Stimulated activated CD8-positive, alpha-beta memory T cell treated with anti-CD3 and anti-CD28 coated beads, Interleukin-7, amount 100 ng/mL, for 24 hours (primary cell): ENCODE results near the gene NCF2.

Experiments
- DNase-seq: peaks from one replicate; pipeline ENCODE4 v3.0.0-alpha.2; 2020; ENCODE audit warnings: low read depth

NCF2 gene

GRCh38 chr1:183583466-183583865 lies 6.8 kb downstream of the NCF2 start:
- no peak for DNase-seq

DNA sequence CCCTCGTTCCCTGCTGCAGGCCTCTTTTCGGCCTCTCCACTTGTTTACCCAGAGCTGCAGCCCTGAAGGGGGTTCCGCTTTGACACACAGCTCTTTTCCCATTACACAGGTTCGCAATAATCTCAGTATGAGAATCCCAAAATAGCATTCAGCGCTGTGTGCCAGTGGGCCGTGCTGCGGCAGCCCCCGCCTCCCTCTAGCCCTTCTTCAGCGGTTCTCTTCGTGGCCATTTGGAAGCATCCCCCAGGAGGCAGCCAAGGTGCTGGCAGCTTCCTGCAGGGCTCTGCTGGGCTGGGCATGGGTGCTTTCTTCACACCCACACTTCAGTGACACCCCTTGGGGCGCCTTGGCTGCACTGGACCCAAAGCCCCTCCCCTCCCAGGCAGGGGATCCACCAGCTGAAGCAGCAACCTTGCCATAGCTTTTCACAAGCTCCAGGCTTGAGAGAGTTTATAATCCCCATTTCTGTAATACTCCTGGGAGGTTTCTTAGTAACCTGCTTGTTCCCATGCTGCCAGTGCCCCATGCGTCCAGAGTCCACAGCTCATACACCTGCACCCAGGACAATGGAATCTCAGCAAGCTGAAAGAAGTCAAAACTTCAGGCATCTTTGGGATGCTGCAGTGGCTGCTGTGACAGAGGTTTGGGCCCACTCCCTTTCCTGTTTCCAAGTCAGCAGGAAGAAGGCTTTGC lies 8.1 kb downstream of the NCF2 start:
- DNase-seq = no peak

GRCh38 chr1:183580281-183580682 lies 10.0 kb downstream of the NCF2 start:
- no peak for DNase-seq

DNA sequence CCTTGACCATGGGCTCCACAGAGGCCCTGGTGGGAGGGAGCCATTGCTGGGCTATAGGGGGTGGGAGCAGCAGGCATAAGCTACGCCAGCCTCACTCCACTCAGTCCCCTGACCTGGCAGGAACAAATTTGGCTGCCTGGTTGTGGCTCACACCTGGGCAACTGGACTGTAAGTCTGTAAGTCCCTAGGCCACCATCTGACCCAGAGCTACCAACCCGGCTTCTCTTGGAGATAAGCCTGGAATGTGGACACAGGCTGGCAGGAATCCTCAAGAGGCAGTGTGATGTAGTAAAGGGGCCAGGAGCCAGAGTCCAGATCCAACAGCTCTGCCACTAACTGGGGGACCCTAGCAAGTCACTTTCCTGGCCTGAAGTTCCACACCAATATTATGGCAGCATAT lies 11.4 kb downstream of the NCF2 start:
- no peak for DNase-seq

DNA sequence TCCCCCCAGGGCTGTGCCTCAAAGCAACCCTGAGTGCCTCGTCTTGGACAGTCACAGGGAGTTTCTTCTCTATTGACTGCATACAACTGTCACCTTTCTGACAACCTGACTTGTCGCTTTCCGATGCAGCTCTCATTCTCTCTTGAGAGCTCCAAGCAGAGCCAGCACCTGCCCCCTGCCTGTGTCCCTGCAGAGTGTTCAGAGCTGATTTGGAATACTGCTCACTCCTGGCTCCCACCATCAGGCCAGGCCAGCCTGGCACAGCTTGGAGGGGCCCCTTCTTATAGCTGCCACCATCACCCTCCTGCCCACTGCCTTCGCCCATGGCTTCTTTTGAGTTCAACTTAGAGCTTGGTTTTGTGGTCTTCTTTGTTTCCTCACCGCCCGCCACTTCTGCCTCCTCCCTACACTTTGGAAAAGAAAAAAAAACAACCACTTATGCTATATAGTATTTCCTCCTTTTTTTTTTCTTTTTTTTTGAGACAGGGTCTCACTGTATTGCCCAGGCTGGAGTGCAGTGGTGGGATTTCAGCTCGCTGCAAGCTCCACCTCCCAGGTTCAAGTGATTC lies 12.3 kb downstream of the NCF2 start:
- no peak for DNase-seq

GRCh38 chr1:183576537-183576936 lies 13.7 kb downstream of the NCF2 start:
- DNase-seq = no peak

DNA sequence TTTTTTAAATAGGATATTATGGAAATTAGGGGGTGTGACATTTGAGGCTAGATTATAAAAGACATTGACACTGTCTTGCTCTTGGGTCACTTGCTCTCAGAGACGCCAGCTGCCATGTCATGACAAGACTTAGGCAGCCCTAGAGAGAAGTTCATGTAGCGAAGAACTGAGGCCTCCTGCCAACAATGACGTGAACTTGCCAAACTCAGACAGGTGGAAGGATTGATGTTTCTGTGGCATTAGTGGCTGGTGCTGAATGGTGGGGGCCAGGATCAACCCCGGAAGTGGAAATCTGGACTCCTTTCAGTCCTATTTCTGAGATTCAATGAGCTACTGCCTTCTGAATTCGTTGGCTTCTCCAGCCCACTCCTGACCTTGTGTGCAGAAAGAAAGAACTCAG lies 14.7 kb downstream of the NCF2 start:
- DNase-seq = no peak

GRCh38 chr1:183572721-183573120 lies 17.5 kb downstream of the NCF2 start:
- DNase-seq = no peak

DNA sequence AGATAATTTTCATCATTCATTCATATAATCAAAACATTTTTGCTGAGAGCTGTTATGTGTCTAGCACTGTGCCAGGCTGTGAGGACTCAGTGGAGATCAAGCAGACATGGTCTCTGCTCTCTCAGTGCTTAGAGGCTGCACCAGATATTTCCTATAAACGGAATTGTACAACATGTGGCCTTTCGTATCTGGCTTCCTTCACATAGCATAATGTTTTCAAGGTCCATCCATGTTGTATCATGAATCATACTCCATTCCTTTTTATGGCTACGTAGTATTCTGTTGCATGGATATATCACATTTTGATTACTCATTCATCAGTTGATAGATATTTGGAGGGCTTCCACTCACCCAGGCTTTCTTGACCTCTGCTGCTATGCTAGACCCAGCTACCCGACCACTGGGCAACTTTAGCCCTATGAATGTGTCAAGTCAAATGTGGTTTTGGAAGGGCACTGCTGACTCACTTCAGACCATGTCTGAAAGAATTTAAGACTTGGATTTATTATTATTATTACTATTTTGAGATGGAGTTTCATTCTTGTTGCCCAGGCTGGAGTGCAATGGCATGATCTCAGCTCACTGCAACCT lies 18.5 kb downstream of the NCF2 start:
- no peak for DNase-seq

GRCh38 chr1:183570451-183570850 lies 19.8 kb downstream of the NCF2 start:
- DNase-seq = no peak

- DNase-seq = no peak
These were observed 20.5 kb downstream of the NCF2 start for GRCh38 chr1:183569801-183570200.

DNA sequence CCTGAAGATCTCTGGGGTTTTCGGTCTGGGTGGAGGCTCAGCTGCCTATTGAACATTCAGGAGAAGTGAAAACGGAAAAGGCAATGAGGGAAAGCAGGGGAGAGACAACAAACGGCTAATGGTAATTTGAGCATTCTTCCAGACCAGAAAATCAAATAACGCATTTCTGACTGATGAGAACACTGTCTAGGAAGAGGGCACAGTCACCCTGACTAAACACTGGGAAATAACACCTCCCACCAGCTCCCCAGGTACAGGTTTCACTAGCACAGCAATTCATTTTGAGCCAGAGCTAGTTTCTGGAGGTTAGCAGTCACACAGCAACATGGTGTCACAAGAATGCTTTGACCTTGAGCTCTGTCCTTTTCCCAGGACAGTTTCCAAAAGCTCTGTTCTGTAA lies 21.1 kb downstream of the NCF2 start:
- DNase-seq = no peak

DNA sequence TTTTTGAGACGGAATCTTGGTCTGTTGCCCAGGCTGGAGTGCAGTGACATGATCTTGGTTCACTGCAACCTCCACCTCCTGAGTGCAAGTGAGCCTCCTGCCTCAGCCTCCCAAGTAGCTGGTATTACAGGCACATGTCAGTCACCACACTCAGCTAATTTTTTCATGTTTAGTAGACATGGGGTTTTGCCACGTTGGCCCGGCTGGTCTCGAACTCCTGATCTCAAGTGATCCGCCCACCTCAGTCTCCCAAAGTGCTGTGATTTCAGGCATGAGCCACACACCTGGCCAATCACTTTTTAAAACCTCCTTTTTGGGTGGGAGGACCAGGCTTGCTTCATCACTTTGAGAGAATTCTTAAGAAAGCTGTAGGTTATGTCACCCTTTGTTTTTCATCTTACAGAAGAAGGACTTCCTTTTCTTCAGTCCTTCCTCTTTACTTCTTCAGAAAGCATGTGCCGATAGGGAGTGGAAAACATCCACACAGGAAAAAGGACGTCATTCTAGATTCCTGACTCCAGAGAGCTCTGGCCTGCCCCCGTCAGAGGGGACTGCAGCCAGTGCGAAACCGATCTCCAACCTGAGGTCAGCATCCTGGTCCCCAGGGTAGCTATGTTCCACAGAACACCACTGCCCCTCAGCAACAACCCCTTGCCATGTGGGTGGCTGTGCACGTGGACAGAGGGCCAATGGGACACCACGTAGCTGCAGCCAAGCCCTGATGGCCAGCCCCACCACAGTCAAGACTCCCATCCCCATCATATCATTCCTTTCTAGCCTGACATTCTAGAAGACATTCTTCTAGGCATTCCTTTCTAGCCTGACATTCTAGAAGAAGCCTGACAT lies 21.9 kb downstream of the NCF2 start:
- no peak for DNase-seq

- no peak for DNase-seq
These were observed 22.7 kb downstream of the NCF2 start for GRCh38 chr1:183567584-183567983.

- no peak for DNase-seq
These were observed 24.2 kb downstream of the NCF2 start for GRCh38 chr1:183566026-183566425.

DNA sequence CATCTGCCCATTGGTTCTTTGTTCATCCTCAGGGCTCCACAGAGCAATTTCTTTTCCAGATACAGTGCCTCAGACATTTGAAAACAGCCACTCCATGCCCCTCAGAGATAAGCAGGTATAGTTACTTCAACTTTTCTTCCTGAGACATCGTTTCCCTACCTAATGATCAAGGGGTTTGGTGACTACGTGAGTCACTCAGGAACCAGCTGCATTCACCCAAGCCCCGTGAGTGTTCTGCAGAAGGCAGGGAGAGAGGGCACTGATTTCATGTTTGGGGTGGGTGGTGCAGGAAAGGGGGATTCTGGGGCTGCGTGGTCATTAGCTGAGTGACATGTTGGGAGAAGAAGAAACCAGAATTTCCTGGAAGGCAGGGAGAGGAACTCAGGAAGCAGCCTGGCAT lies 25.0 kb downstream of the NCF2 start:
- DNase-seq = no peak

- DNase-seq = no peak
These were observed 27.6 kb downstream of the NCF2 start for GRCh38 chr1:183562701-183563100.

DNA sequence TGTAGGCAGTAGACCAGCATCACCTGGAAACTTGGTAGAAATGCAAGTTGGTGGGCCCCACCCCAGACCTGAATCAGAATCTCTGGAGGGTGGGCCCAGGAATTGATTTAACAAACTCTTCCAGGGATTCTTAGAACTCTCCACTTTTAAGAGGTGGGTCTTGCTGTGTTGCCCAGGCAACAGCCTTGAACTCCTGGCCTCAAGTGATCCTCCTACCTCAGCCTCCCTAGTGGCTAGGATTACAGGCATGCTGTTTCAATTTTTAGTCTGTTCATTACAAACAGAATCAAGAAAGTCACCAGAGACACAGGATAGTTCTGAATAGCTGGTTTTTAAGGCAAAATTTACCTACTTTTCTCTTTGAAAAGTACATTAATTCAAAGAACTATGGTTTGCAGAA lies 31.2 kb downstream of the NCF2 start:
- DNase-seq = no peak

- DNase-seq = no peak
These were observed 35.7 kb downstream of the NCF2 start for GRCh38 chr1:183554577-183554976.

DNA sequence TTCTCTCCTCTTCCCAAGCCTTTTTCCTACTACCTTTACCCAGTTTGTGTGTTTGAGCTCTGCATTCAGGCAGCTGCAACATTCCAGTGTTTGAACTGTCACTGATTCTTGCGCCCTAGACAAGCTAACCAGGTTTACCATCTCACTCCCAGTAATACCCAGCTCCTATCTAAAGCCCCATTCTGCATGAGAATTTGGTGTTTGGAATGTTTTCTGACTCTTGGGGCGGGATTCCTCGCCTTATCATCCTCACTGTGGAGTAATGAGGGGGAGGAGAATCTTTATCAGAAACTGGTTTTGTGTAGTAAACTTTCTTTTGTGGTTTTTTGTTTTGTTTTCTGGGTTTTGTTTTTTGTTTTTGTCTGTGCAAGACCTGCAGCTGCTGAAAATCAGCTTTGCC lies 36.5 kb downstream of the NCF2 start:
- DNase-seq = no peak

DNA sequence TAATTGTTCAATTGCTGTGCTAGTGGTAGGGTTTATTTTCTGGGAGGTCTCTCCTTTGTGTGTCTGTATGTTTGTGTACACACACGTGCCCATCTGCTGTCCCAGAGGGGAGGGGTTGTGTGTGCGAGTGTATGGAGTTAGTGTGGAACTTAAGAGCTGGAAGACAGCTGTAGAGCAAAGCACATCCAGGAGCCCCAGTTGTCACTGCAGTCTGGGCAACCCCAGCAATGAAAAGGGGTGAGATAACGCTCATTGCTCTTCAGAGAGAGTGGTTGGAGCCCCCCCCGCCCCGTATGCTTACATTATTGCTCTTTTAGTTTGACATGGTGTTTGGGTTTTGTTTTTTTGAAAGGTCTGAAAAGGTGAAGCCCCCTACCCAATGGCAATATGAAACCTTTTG lies 36.9 kb downstream of the NCF2 start:
- no peak for DNase-seq

GRCh38 chr1:183552891-183553290 lies 37.4 kb downstream of the NCF2 start:
- DNase-seq = no peak

GRCh38 chr1:183552441-183552840 lies 37.8 kb downstream of the NCF2 start:
- no peak for DNase-seq
